ENCODE measurements around the gene TNFRSF18.

Gene TNFRSF18

DNA sequence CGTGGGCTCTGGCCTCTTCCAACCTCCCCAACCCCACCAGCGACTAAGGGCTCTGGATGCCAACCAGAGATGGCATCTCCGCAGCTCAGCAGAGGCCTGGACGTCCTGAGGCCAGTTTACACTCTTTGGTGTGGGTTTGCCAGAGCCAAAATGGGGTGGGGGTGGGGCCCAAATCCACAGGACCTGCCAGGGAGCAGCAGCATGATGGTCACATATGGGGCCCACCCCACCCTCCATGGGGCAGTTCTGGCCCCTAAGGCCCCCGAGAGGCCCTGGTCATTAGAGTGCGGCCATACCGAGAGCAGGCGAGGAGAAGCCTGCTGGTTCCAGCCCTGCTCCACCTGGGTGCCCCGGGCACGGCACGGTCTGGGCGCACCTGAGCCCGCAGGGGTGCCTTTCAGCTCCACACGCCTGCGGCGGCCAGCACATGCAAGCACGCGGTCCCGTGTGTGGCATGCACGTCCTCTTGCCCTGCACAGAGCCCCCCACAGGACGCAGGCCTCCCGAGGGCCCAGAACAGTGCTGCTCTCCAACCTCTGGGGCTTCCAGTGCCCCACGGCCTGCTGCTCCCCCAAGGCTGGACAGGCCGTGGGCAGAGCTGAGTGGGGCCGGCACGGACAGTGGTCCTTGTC is 35.3 kb upstream of the TNFRSF18 start:
- in situ Hi-C loops (cut with MboI; ENCODE audit: low pct_unique_long_range_greater_than_20kb, low sequenced_read_pairs): loop anchor here (25.0 kb wide), 1 partner anchor 104 kb away; no protein-coding TSS in a partner anchor
- DNase-seq: no peak

DNA sequence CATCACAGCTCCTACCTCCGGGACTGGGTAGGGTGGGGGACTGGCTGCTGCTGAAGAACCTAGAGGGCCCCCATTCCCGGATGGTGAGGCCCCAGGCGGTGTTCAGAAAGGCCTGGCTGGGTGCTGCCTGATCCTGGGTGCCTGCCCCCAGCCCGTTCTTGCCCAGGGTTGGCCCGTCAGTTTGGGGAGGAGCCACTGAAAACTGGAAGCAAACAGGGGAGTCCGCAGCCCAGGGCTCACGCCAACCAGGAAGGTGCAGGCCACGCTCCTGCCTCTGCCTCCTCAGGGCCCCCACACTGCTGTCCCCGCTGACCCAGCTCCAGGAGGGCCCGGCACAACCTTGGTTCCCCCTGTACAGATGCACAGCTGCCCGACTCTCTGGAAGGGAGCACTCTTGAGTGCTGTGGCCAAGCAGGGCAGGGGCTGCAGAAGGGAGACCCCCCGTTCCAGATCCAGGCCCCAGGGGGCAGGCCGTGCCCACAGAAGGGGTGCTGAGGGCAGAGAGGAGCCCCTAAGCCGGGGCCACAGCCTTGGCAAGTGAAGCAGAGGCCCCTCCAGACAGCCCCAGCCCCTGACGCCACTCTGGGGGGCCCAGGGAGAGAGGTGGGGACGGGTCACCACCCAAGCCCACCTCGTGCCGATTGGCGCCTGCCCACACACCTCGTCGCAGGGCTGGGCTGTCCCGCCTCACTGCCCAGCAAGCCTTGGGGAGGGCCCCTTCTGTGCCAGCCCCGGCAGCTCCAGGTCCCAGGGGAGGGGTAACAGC is 34.6 kb upstream of the TNFRSF18 start:
- DNase-seq: no peak
- in situ Hi-C loops (cut with MboI; ENCODE audit: low pct_unique_long_range_greater_than_20kb, low sequenced_read_pairs): loop anchor here (25.0 kb wide), 1 partner anchor 104 kb away; no protein-coding TSS in a partner anchor

DNA sequence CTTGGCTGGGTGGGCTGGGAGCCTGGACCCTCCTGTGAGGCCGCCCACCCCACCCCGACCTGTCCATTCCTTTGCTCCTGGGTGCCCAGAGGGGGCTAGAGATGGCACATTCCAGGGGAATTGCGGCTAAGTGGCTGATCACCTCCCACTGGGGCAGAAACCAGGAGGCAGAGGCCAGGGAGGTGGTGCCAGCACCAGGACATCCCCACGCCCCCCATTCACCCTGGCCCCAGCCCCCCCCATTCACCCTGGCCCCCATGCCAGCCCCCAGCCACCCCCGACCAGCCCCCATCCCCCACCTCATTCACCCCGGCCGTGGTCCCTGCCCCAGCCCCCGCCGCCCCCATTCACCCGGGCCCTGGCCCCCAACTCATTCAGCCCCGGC is 33.9 kb upstream of the TNFRSF18 start:
- in situ Hi-C loops (cut with MboI; ENCODE audit: low pct_unique_long_range_greater_than_20kb, low sequenced_read_pairs): loop anchor here (25.0 kb wide), 1 partner anchor 103 kb away; no protein-coding TSS in a partner anchor
- no peak for DNase-seq

DNA sequence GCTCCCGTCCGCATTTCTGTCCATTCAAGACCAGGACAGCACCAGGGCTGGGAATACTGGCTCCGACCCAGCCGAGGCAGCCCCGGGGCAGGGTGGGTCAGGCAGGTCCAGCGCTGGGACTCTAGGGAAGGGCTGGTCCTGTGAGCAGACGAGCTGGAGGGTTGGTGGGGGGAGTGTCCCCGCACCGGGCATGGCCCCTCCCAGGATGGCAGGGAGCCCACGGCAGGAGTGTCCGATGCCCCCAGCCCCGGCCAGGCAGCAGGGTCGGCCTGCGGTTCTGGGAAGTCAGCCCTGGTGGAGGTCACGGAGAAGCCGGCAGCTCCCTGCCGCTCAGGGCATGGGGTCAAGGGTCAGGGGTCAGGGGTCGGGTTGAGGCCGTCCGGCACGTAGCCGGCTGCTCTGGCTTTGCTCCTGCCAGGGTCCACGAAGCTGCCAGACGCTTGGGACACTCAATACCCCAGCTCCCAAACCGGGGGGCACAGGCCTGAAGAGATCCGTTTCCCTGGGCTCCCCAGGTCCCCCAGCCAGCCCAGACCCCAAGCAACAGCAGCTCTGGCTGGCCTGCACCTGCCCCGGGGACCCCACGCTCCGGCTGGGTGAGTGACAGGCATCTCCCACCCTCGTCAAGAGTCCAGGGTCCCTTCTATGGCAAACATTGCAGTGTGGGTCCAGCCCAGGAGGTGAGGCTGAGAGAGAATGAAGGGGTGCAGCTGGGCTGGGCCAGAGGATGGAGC is 33.4 kb upstream of the TNFRSF18 start:
- no peak for DNase-seq
- in situ Hi-C loops (cut with MboI; ENCODE audit: low pct_unique_long_range_greater_than_20kb, low sequenced_read_pairs): loop anchor here (25.0 kb wide), 1 partner anchor 102 kb away; no protein-coding TSS in a partner anchor

DNA sequence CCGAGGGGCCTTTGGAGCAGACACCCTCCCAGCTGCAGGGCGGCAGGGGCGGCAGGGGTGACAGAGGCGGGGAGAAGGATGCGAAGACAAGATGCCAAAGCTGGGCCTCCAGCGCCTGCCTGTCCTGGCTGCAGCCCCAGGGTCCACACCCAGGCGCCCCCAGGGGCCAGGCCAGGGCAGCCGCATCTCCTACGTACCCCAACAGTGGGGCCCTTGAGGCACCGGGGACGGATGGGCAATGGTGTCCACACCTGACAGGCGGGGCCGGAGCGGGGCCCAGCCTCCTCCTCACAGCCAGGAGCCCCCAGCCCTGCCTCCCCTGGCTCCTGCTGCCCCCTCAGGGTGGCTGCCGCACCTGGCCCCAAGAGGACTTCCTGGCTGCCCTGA is 32.8 kb upstream of the TNFRSF18 start:
- no peak for DNase-seq
- in situ Hi-C loops (cut with MboI; ENCODE audit: low pct_unique_long_range_greater_than_20kb, low sequenced_read_pairs): loop anchor here (25.0 kb wide), 1 partner anchor 102 kb away; no protein-coding TSS in a partner anchor

DNA sequence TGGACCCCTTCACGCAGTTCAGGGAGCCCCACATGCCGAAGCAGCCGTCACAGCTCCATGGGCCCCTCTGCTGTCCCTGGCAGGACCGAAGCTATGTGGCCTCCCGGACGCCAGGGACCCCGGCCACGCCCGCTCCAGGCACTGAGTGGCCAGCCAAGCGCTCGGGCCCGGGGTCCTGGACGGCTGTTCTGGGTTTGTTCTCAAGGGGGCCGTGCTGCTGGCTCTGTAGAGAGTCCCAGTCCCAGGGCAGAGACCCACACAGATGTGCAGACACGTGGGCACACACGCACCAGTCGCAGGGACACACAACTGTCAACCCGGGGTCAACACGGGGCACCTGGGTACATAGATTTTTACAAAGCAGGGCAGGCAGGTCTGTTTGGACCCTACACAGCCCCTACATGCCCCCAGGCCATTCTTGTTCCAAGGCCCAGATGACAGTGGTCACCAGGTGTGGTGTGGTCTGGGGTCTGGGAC is 32.3 kb upstream of the TNFRSF18 start:
- DNase-seq: no peak
- in situ Hi-C loops (cut with MboI; ENCODE audit: low pct_unique_long_range_greater_than_20kb, low sequenced_read_pairs): loop anchor here (25.0 kb wide), 1 partner anchor 101 kb away; no protein-coding TSS in a partner anchor

DNA sequence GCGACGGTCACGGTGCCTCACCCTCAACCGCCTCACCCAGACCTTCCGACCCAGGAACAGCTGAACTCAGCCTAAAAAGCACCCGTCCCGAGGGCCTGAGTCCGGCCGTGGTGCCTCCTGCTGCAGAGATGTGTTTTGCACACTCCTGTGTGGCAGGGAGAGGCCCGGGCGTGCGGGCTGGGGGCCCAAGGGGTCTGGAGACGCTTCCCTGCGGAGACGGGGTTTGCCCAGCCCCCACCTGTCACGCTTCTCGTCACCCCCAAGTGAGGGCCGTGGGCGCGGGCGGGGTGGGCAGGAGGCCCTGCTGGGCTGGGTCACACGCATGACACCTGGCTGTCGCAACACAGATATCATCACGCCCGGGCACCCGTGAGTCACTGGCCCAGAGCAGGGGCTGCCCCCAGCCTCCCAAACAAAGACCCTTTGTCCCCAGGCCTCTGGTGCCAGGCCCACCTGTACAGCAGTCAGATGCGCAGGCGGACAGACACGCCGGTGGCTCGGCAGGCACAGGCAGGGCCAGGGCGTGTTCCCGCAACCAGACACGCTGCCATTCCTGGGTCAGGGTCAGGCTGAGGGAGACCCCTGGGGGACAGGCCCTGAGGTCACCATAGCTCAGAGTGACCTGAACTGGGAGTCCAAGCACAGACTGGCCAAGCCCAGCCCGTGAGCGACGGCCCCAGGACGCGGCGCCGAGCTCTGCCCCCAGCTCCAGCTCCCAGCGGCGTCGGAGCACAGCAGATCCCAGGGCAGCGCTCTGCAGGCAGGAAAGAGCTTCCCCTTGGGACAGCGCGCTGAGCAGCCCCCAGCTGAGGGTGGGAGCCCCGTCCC is 31.7 kb upstream of the TNFRSF18 start:
- no peak for DNase-seq
- in situ Hi-C loops (cut with MboI; ENCODE audit: low pct_unique_long_range_greater_than_20kb, low sequenced_read_pairs): loop anchor here (25.0 kb wide), 1 partner anchor 101 kb away; no protein-coding TSS in a partner anchor

DNA sequence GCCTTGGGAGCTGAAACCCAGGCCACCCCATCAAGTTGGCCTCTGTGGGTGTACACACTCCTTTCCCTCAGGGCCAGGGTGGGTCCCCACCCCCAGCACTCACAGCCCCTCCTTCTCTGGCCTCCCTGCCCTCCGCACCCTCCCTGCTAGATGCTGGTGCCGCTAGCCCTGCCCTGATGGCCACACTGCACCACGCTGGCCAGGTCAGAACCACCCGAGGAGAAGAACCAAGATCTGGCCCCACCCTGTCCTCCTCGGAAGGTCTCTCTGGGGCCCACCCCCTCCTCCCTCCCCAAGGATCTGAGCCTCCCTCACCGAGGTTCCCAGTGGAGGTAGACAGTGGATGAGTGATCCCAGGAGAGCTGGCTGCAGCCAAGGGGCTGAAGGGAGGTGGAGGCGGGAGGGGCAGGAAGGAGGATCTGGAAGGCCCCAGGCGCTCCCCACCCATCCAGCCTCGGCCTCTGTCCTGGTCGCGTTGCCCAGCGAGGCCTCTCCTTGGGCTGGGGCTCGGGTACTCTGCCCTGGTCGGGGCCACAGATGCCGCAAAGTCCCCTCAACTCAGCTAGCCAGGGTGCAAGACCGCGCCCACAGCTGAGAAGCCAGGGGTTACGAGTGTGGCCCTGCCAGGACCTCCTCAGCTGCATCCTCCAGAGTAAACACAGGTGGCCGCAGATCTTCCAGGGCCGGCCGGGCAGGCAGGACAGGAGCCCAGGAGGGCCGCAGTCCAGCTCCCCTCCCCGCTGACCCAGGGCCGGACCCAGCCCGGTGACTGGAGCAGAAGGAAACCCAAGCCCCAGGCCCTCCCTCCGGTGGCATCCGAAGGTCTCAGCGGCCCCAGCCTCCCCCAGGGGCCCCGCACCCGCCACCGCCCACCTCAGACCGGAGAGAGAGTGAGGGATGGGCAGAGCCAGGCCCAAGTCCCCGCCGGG is 30.8 kb upstream of the TNFRSF18 start:
- in situ Hi-C loops (cut with MboI; ENCODE audit: low pct_unique_long_range_greater_than_20kb, low sequenced_read_pairs): loop anchor here (25.0 kb wide), 1 partner anchor 100 kb away; no protein-coding TSS in a partner anchor

DNA sequence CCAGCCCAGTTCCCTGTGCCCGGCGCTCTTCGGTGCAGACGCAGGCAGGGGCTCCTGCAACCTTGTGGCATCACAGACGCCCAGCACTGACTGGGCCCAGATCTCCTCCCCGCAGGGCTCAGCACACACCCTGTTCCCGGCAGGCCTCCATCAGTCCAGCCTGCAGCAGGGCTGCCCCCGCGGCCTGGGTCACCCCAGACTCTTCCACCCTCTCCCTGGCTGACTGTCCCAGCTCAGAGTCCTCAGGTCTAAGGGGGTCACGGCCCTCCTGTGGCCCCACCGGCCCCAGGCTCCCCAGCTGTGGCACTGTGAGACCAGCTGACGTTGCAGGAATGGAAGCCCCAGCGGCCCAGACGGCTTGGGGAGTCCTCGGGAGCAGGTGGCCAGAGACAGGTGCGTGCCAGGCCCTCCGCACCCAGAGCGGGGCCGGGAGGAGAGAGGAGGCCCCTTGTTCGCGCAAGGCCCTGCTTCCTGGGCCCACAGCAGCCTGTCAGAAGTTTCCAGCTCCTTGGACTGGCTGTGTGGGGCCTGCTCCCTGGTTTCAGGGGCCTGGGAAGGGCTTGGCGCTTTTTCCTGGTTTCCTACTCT is 29.9 kb upstream of the TNFRSF18 start:
- no peak for DNase-seq
- in situ Hi-C loops (cut with MboI; ENCODE audit: low pct_unique_long_range_greater_than_20kb, low sequenced_read_pairs): loop anchor here (25.0 kb wide), 1 partner anchor 99 kb away; no protein-coding TSS in a partner anchor

More for the DNA sequence above, 30.8 kb upstream of the TNFRSF18 start:
- DNase-seq: no peak

DNA sequence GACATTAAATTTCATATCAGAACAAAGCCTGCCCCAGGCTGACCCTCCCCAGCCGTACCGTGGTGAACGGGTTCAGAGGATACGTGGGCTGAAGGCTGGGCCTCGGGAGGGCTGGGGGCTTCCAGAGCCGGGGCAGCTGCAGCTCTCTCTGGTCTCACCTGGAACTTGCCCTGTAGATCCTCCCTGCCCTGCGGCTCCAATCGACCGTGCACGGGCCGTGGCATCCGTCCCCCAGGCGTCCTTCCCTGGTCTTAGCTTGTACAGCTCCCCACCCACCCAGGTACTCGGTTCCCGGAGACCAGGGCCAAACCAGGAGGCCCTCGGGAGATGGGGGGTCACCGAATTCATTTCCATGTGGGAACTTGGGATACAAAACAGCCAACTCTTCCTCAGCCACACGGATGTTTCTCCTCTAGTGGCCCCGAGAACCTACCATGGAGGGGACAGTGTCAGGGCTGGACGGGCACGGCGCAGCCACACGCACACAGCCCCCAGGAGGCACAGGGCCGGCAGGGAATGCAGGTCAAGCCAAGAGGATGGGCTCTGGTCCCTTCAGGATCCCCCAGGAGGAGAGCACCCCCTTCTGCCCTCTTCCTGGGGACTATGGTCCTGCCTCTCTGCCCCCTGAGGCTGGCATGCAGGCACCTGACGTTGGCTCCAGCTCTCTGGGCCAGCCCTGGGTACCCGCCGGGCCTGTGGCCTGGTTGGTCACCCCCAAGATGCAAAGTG is 28.8 kb upstream of the TNFRSF18 start:
- no peak for DNase-seq
- in situ Hi-C loops (cut with MboI; ENCODE audit: low pct_unique_long_range_greater_than_20kb, low sequenced_read_pairs): loop anchor here (25.0 kb wide), 1 partner anchor 98 kb away; no protein-coding TSS in a partner anchor

DNA sequence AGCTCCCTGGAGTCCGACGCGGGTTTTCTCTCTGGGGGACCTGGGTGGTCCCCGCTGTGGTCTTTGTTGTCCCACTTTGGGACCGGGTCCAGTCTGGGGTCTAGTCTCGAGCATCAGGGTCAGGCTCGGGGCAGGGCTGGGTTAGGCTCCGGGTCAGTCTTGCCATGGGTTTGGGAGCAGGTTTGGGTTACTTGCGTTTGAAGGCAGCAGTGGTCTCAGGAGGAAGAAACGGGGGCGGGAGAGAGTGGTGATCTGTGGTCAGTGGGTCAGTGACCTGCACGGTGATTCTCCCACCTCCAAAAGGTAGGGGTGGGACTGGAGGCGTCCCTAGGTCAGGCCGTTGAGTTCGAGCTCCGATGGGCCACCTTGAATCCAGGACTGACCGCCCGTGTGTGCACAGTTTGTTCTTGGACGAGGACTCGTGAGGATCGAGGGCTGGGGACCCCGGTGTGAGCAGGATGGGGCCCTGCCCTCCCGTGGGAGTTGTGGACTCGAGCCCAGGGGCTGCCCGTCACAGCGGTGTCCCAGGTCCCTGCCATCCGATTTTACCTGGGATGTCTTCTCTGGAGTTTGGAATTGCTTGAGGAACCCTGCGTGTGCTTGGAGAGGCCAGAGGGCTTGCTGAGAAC is 27.9 kb upstream of the TNFRSF18 start:
- in situ Hi-C loops (cut with MboI; ENCODE audit: low pct_unique_long_range_greater_than_20kb, low sequenced_read_pairs): loop anchor here (25.0 kb wide), 1 partner anchor 97 kb away; no protein-coding TSS in a partner anchor
- DNase-seq: no peak

DNA sequence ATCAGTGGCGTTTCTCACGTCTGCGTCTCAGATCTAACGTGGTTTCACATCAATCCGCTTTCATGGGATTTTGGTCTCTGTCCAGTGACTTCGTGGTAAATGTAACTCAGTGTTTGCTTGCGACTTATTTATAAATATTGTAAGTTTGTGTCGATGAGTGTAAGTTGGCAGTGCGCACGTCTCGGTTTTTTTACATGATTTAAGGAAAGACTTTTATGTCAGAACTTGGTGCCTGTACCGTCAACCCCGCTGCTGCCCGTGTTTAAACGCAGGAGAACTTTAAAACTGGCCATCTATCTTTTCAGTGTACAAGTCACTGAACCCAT is 27.1 kb upstream of the TNFRSF18 start:
- no peak for DNase-seq
- in situ Hi-C loops (cut with MboI; ENCODE audit: low pct_unique_long_range_greater_than_20kb, low sequenced_read_pairs): loop anchor here (25.0 kb wide), 1 partner anchor 96 kb away; no protein-coding TSS in a partner anchor

DNA sequence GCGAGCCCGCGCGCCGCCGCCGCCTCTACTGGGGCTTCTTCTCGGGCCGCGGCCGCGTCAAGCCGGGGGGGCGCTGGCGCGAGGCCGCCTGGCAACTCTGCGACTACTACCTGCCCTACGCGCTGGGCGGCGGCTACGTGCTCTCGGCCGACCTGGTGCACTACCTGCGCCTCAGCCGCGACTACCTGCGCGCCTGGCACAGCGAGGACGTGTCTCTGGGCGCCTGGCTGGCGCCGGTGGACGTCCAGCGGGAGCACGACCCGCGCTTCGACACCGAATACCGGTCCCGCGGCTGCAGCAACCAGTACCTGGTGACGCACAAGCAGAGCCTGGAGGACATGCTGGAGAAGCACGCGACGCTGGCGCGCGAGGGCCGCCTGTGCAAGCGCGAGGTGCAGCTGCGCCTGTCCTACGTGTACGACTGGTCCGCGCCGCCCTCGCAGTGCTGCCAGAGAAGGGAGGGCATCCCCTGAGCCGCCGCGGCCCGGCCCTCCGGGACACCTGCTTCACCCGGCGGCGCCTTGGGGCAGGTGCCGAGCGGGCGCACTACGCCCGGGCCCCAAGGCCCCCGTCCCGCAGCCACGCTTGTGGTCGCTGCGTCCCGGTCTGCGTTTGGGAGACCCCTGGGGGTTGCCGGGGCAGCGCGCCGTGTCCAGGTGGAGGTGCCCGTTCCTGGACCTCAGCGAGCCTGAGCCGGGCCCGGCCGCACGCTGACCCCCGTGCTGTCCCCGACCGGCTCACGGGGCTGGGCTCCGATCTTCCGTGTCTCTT is 26.6 kb upstream of the TNFRSF18 start:
- in situ Hi-C loops (cut with MboI; ENCODE audit: low pct_unique_long_range_greater_than_20kb, low sequenced_read_pairs): loop anchor here (25.0 kb wide), 1 partner anchor 96 kb away; no protein-coding TSS in a partner anchor
- DNase-seq: no peak

DNA sequence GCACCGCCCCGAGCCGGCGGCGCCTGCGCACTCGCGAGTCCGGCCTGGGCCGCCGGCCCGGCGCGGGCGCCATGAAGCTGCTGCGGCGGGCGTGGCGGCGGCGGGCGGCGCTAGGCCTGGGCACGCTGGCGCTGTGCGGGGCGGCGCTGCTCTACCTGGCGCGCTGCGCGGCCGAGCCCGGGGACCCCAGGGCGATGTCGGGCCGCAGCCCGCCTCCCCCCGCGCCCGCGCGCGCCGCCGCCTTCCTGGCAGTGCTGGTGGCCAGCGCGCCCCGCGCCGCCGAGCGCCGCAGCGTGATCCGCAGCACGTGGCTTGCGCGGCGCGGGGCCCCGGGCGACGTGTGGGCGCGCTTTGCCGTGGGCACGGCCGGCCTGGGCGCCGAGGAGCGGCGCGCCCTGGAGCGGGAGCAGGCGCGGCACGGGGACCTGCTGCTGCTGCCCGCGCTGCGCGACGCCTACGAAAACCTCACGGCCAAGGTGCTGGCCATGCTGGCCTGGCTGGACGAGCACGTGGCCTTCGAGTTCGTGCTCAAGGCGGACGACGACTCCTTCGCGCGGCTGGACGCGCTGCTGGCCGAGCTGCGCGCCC is 25.9 kb upstream of the TNFRSF18 start, which contains the start of gene B3GALT6:
Gene B3GALT6 (plus strand): TSS at position 30 of the 588 bp plus-strand sequence. CDS start 42 bp downstream, at position 72.
- DNase-seq: no peak
- in situ Hi-C loops (cut with MboI; ENCODE audit: low pct_unique_long_range_greater_than_20kb, low sequenced_read_pairs): loop anchor here (25.0 kb wide), 1 partner anchor 95 kb away; no protein-coding TSS in a partner anchor
